ENCODE data around the gene SLFN13. TPM values are rescaled to one million over a fixed set of nuclear protein-coding genes. Genes with fewer than 3 reads are reported as not detected.

SLFN13 gene
- total and polyA plus RNA-seq, 9 of the 15 experiments (the other 6 are each of a cell fraction or from before 2014, with no cell fraction given): 0.04 to 0.49 (median 0.17) TPM

DNA sequence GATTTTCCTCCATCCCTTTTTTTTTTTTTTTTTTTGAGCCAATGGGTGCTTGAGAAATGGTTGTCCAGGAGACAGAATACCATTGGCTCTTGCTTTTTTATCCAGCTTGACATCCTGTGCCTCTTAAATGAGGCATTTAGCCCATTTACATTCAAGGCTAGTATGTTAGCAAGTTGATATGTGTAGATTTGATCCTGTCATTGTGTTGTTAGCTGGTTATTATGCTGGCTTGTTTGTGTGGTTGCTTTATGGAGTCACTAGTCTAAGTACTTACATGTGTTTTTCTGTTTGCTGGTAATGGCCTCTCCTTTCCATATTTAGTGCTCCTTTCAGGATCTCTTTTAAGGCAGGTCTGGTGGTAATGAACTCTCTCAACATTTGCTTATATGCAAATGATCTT is 61.1 kb downstream of the SLFN13 start:
- Histone ChIP-seq H3K4me2 (ENCODE audit: insufficient read depth, low read length) (no peak overlapping the region), H3K9me3 (replicated peaks; ENCODE audit: control insufficient read depth, insufficient read depth, low read depth, low read length) (no peaks in the 10 kb centered on the region), H3K27me3 (ENCODE audit: control insufficient read depth in 2 of 2, insufficient read depth in 2 of 2, low read length in 2 of 2) (no peaks in the 10 kb centered on the region; a peak in 1 of 5 replicates), H2AFZ (ENCODE audit: low read depth, low read length) (no peak overlapping the region), H4K20me1 (replicated peaks; ENCODE audit: control insufficient read depth, insufficient read depth, low read length) (no peaks in the 10 kb centered on the region), H3K4me1 (replicated peaks in 1 of 2; ENCODE audit: control insufficient read depth in 2 of 2, insufficient read depth in 2 of 2, low read length in 2 of 2) (no peaks in the 10 kb centered on the region), H3K36me3 (ENCODE audit: control insufficient read depth, insufficient read depth, low read length) (no peaks in the 10 kb centered on the region), H3K9ac (ENCODE audit: insufficient read depth in 1 of 2, low read depth in 2 of 2, low read length in 2 of 2) (no peak overlapping the region), H3K27ac (ENCODE audit: extremely low read depth, low read depth, low read length) (no peak overlapping the region), H3K9me1 (ENCODE audit: control insufficient read depth, insufficient read depth, low read length) (no peaks in the 10 kb centered on the region), H3K79me2 (ENCODE audit: control insufficient read depth, insufficient read depth, low read length) (no peaks in the 10 kb centered on the region), H3K4me3 (no peak overlapping the region)
- BruUV-seq (replicated peaks): no TSS peak
- intact Hi-C loops (cut with micrococcal nuclease): no loop called here
- ChIA-PET POLR2A (no interaction called here), CTCF (ENCODE audit: low intra/inter-chr PET ratio) (no interaction called here)
- ATAC-seq (no peak), DNase-seq (ENCODE audit: extremely low read depth in 1 of 4, low spot score in 3 of 4) (no peak), FAIRE-seq (no peak)
- in situ Hi-C loops (cut with MboI): no loop called here
- TF ChIP-seq, protein P1, sequence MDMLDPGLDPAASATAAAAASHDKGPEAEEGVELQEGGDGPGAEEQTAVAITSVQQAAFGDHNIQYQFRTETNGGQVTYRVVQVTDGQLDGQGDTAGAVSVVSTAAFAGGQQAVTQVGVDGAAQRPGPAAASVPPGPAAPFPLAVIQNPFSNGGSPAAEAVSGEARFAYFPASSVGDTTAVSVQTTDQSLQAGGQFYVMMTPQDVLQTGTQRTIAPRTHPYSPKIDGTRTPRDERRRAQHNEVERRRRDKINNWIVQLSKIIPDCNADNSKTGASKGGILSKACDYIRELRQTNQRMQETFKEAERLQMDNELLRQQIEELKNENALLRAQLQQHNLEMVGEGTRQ (CRISPR knock-in tag; IDR thresholded peaks at IDR 0.05): no peak
- TF ChIP-seq ZNF23 (CRISPR knock-in tag; IDR thresholded peaks at IDR 0.05) (no peak), DMBX1 (CRISPR knock-in tag; IDR thresholded peaks at IDR 0.05; ENCODE audit: borderline replicate concordance) (no peak), ZFX (CRISPR knock-in tag; IDR thresholded peaks at IDR 0.05) (no peak)

Small RNA genes within 50 kb of the gene (small RNA-seq; reads per million reads assigned to genes)
- not detected for gene AC060766.5

Other genes with a start within 250 kb of the SLFN13 start
- under 0.01 and 0.08 TPM in 2 replicates for gene SLFN5, start 205.7 kb downstream of the SLFN13 start, total RNA-seq (2014; rRNA removed)
- 0.06 and 0.07 TPM in 2 replicates for gene SLFN5, start 205.7 kb downstream of the SLFN13 start, total RNA-seq (2014; rRNA removed; fragmentation: Illumina TruSeq; extraction: Trizol)
- gene SLFN5, start 205.7 kb downstream of the SLFN13 start, total RNA-seq (2015; rRNA removed; fragmentation: Illumina TruSeq; extraction: Trizol): 0.11 TPM in 2 replicates
- gene SLFN5, start 205.7 kb downstream of the SLFN13 start, total RNA-seq (2021): 0.18 and 0.20 TPM in 2 replicates
- 0.01 TPM in 1 of 2 replicates, not detected in the other for gene SLFN5, start 205.7 kb downstream of the SLFN13 start, polyA plus RNA-seq (2011; rRNA removed)
- 0.01 and 0.11 TPM in 2 replicates for gene SLFN5, start 205.7 kb downstream of the SLFN13 start, polyA plus RNA-seq (2014; fragmentation: Illumina TruSeq; extraction: Trizol)
- gene SLFN5, start 205.7 kb downstream of the SLFN13 start, polyA plus RNA-seq (2014; fragmentation: Nextera tagmentation; extraction: Ambion mirVana): under 1 TPM in 1 of 2 experiments, not detected in 1; 0.10 TPM
- 0.01 TPM in 2 replicates for gene SLFN5, start 205.7 kb downstream of the SLFN13 start, polyA plus RNA-seq (2014; rRNA removed)
- gene SLFN11, start 75.1 kb downstream of the SLFN13 start, total RNA-seq (2014; rRNA removed): not detected in 2 replicates
- gene SLFN11, start 75.1 kb downstream of the SLFN13 start, total RNA-seq (2014; rRNA removed; fragmentation: Illumina TruSeq; extraction: Trizol): not detected in 2 replicates
- not detected in 2 replicates for gene SLFN11, start 75.1 kb downstream of the SLFN13 start, total RNA-seq (2015; rRNA removed; fragmentation: Illumina TruSeq; extraction: Trizol)
- gene SLFN11, start 75.1 kb downstream of the SLFN13 start, total RNA-seq (2021): 0.04 and 0.20 TPM in 2 replicates
- gene SLFN11, start 75.1 kb downstream of the SLFN13 start, polyA plus RNA-seq (2011; rRNA removed): 0.05 and 0.21 TPM in 2 replicates
- not detected in 2 replicates for gene SLFN11, start 75.1 kb downstream of the SLFN13 start, polyA plus RNA-seq (2014; fragmentation: Illumina TruSeq; extraction: Trizol)
- not detected for gene SLFN11, start 75.1 kb downstream of the SLFN13 start, polyA plus RNA-seq (2014; fragmentation: Nextera tagmentation; extraction: Ambion mirVana)
- gene SLFN11, start 75.1 kb downstream of the SLFN13 start, polyA plus RNA-seq (2014; rRNA removed): not detected in 2 replicates
- gene SLFN12, start 16.3 kb downstream of the SLFN13 start, total RNA-seq (2014; rRNA removed): 0.09 TPM in 1 of 2 replicates, not detected in the other
- gene SLFN12, start 16.3 kb downstream of the SLFN13 start, total RNA-seq (2014; rRNA removed; fragmentation: Illumina TruSeq; extraction: Trizol): 0.07 TPM in 1 of 2 replicates, not detected in the other
- not detected in 2 replicates for gene SLFN12, start 16.3 kb downstream of the SLFN13 start, total RNA-seq (2015; rRNA removed; fragmentation: Illumina TruSeq; extraction: Trizol)
- 0.25 TPM in 1 of 2 replicates, not detected in the other for gene SLFN12, start 16.3 kb downstream of the SLFN13 start, total RNA-seq (2021)
- gene SLFN12, start 16.3 kb downstream of the SLFN13 start, polyA plus RNA-seq (2011; rRNA removed): not detected in 2 replicates
- gene SLFN12, start 16.3 kb downstream of the SLFN13 start, polyA plus RNA-seq (2014; fragmentation: Illumina TruSeq; extraction: Trizol): not detected in 2 replicates
- under 1 TPM in 1 of 2 experiments, not detected in 1; 0.01 TPM for gene SLFN12, start 16.3 kb downstream of the SLFN13 start, polyA plus RNA-seq (2014; fragmentation: Nextera tagmentation; extraction: Ambion mirVana)
- gene SLFN12, start 16.3 kb downstream of the SLFN13 start, polyA plus RNA-seq (2014; rRNA removed): 0.09 TPM in 1 of 2 replicates, not detected in the other
- gene SLFN12L, start 88.9 kb upstream of the SLFN13 start, total RNA-seq (2014; rRNA removed): 0.04 TPM in 1 of 2 replicates, not detected in the other
- 0.07 TPM in 1 of 2 replicates, not detected in the other for gene SLFN12L, start 88.9 kb upstream of the SLFN13 start, total RNA-seq (2014; rRNA removed; fragmentation: Illumina TruSeq; extraction: Trizol)
- gene SLFN12L, start 88.9 kb upstream of the SLFN13 start, total RNA-seq (2015; rRNA removed; fragmentation: Illumina TruSeq; extraction: Trizol): 0.18 and 0.26 TPM in 2 replicates
- gene SLFN12L, start 88.9 kb upstream of the SLFN13 start, total RNA-seq (2021): 0.09 and 0.31 TPM in 2 replicates
- gene SLFN12L, start 88.9 kb upstream of the SLFN13 start, polyA plus RNA-seq (2011; rRNA removed): 0.04 TPM in 1 of 2 replicates, not detected in the other
- gene SLFN12L, start 88.9 kb upstream of the SLFN13 start, polyA plus RNA-seq (2014; fragmentation: Illumina TruSeq; extraction: Trizol): 0.09 TPM in 1 of 2 replicates, not detected in the other
- gene SLFN12L, start 88.9 kb upstream of the SLFN13 start, polyA plus RNA-seq (2014; fragmentation: Nextera tagmentation; extraction: Ambion mirVana): under 1 TPM in 1 of 2 experiments, not detected in 1; 0.04 TPM
- gene SLFN12L, start 88.9 kb upstream of the SLFN13 start, polyA plus RNA-seq (2014; rRNA removed): 0.05 TPM in 1 of 2 replicates, not detected in the other
- gene SLFN14, start 112.1 kb upstream of the SLFN13 start, total RNA-seq (2014; rRNA removed): 2.7 and 3.0 TPM in 2 replicates
- 4.0 and 5.1 TPM in 2 replicates for gene SLFN14, start 112.1 kb upstream of the SLFN13 start, total RNA-seq (2014; rRNA removed; fragmentation: Illumina TruSeq; extraction: Trizol)
- 1.3 and 1.7 TPM in 2 replicates for gene SLFN14, start 112.1 kb upstream of the SLFN13 start, total RNA-seq (2015; rRNA removed; fragmentation: Illumina TruSeq; extraction: Trizol)
- gene SLFN14, start 112.1 kb upstream of the SLFN13 start, total RNA-seq (2021): 3.2 and 4.3 TPM in 2 replicates
- gene SLFN14, start 112.1 kb upstream of the SLFN13 start, polyA plus RNA-seq (2011; rRNA removed): 1.2 and 3.9 TPM in 2 replicates
- 3.3 and 3.8 TPM in 2 replicates for gene SLFN14, start 112.1 kb upstream of the SLFN13 start, polyA plus RNA-seq (2014; fragmentation: Illumina TruSeq; extraction: Trizol)
- 1 to 10 TPM; 1.6 to 3.1 TPM for gene SLFN14, start 112.1 kb upstream of the SLFN13 start, polyA plus RNA-seq (2014; fragmentation: Nextera tagmentation; extraction: Ambion mirVana)
- 2.6 and 3.1 TPM in 2 replicates for gene SLFN14, start 112.1 kb upstream of the SLFN13 start, polyA plus RNA-seq (2014; rRNA removed)
- gene PEX12, start 129.8 kb upstream of the SLFN13 start, total RNA-seq (2014; rRNA removed): 4.6 and 5.6 TPM in 2 replicates
- 6.4 and 6.8 TPM in 2 replicates for gene PEX12, start 129.8 kb upstream of the SLFN13 start, total RNA-seq (2014; rRNA removed; fragmentation: Illumina TruSeq; extraction: Trizol)
- 5.8 and 6.4 TPM in 2 replicates for gene PEX12, start 129.8 kb upstream of the SLFN13 start, total RNA-seq (2015; rRNA removed; fragmentation: Illumina TruSeq; extraction: Trizol)
- 5.5 and 6.1 TPM in 2 replicates for gene PEX12, start 129.8 kb upstream of the SLFN13 start, total RNA-seq (2021)
- 9.9 and 12.4 TPM in 2 replicates for gene PEX12, start 129.8 kb upstream of the SLFN13 start, polyA plus RNA-seq (2011; rRNA removed)
- 7.9 and 8.4 TPM in 2 replicates for gene PEX12, start 129.8 kb upstream of the SLFN13 start, polyA plus RNA-seq (2014; fragmentation: Illumina TruSeq; extraction: Trizol)
- 1 to 10 TPM; 4.0 to 6.7 TPM for gene PEX12, start 129.8 kb upstream of the SLFN13 start, polyA plus RNA-seq (2014; fragmentation: Nextera tagmentation; extraction: Ambion mirVana)
- gene PEX12, start 129.8 kb upstream of the SLFN13 start, polyA plus RNA-seq (2014; rRNA removed): 4.5 and 4.9 TPM in 2 replicates
- 90.5 and 115 TPM in 2 replicates for gene AP2B1, start 138.6 kb upstream of the SLFN13 start, total RNA-seq (2014; rRNA removed)
- 114 and 135 TPM in 2 replicates for gene AP2B1, start 138.6 kb upstream of the SLFN13 start, total RNA-seq (2014; rRNA removed; fragmentation: Illumina TruSeq; extraction: Trizol)
- 82.0 and 85.9 TPM in 2 replicates for gene AP2B1, start 138.6 kb upstream of the SLFN13 start, total RNA-seq (2015; rRNA removed; fragmentation: Illumina TruSeq; extraction: Trizol)
- gene AP2B1, start 138.6 kb upstream of the SLFN13 start, total RNA-seq (2021): 221 and 245 TPM in 2 replicates
- 154 and 287 TPM in 2 replicates for gene AP2B1, start 138.6 kb upstream of the SLFN13 start, polyA plus RNA-seq (2011; rRNA removed)
- gene AP2B1, start 138.6 kb upstream of the SLFN13 start, polyA plus RNA-seq (2014; fragmentation: Illumina TruSeq; extraction: Trizol): 191 and 204 TPM in 2 replicates
- gene AP2B1, start 138.6 kb upstream of the SLFN13 start, polyA plus RNA-seq (2014; fragmentation: Nextera tagmentation; extraction: Ambion mirVana): 10 to 100 TPM; 60.1 to 63.6 TPM
- gene AP2B1, start 138.6 kb upstream of the SLFN13 start, polyA plus RNA-seq (2014; rRNA removed): 105 and 126 TPM in 2 replicates

All from K562 (cell line).